Endothelial cell (in vitro differentiated cells): ENCODE results near the gene FOS. TPM values are rescaled to one million over a fixed set of nuclear protein-coding genes. Genes with fewer than 3 reads are reported as not detected.

ENCODE experiments used
- DNase-seq: peaks from one replicate; pipeline ENCODE4 v3.0.0; 2021; ENCODE audit warnings: low spot score
- H3K27ac Mint-ChIP-seq: one replicate; pipeline ENCODE4 v1.8.0; 2021; ENCODE audit warnings: mixed read lengths, inconsistent platforms; ENCODE audit not compliant: unreplicated experiment
- H3K27me3 Mint-ChIP-seq: one replicate; pipeline ENCODE4 v1.8.0; 2021; ENCODE audit warnings: mild to moderate bottlenecking, moderate library complexity, mixed read lengths, inconsistent platforms; ENCODE audit not compliant: unreplicated experiment
- H3K36me3 Mint-ChIP-seq: one replicate; pipeline ENCODE4 v1.8.0; 2021; ENCODE audit warnings: mild to moderate bottlenecking, low read depth, mixed read lengths, inconsistent platforms; ENCODE audit not compliant: unreplicated experiment
- H3K4me1 Mint-ChIP-seq: one replicate; pipeline ENCODE4 v1.8.0; 2021; ENCODE audit warnings: mild to moderate bottlenecking, mixed read lengths, inconsistent platforms; ENCODE audit not compliant: unreplicated experiment
- H3K4me3 Mint-ChIP-seq: one replicate; pipeline ENCODE4 v1.8.0; 2021; ENCODE audit warnings: mild to moderate bottlenecking, mixed read lengths, inconsistent platforms; ENCODE audit not compliant: unreplicated experiment
- H3K9me3 Mint-ChIP-seq: one replicate; pipeline ENCODE4 v1.8.0; 2021; ENCODE audit warnings: mixed read lengths, inconsistent platforms; ENCODE audit not compliant: unreplicated experiment
- total RNA-seq: library from RNA; stranded (reverse); fragmentation: NEBNext Ultra II Directional; extraction: Animal tissue kit (Norgen Biotek cat#: 25700); gene quantifications from one replicate; pipeline ENCODE4 v1.2.1, GENCODE V29; 2021; ENCODE audit not compliant: unreplicated experiment
- TF ChIP-seq, protein P1 (sequence below): fragments of 200-600 bp; sonication (generic); IDR thresholded peaks from one replicate; pipeline ENCODE4 v1.5.0; 2021; ENCODE audit warnings: antibody characterized with exemption; ENCODE audit not compliant: unreplicated experiment

Gene FOS
- total RNA-seq, 1 donor from 2014 or later: 41.5 TPM

DNA sequence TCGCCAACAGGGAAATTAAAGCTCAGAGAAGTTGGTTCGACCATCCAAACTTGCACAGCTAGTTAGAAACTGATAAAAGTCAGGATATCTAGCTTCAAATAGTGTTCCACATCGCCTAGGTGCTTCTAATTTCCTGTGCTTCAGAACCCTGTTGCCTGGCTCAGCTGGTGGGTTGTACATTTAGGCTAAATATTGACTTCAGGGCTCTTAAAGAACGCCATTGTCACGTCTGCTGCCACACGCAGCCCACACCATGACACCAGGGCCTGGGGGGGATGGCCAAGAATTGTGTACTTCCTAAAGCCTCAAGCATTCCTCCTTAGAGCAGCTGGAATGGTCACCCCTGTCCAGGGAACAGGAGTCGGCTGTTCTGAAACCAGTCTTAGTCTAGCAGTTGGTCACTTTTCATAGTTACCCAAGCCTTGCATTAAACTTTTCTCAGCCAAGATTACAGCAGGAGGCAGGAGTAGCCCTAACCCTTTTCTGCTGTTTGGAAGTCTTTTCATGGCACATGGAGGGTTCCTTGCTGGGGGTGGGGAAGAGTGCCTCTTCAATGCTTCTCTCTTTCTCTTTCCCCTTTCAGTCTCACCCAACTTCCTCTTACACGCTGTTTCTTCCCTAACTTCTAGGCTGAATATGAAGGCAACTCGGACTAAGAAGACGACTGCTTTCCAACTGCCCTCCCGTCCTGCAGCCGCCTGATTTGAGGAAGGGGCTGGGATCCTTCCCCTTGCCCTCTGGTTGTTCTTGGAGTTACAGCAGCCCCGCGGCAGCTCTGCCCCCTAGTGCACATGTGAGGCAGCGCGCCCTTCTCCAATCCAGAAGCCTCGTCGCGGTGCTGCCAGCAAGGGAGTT is 17.1 kb downstream of the FOS start:
- peak overlapping the region; percentile 56 for H3K4me3 Mint-ChIP-seq
- H3K9me3 Mint-ChIP-seq: no peaks in the 10 kb centered on the region
- DNase-seq: peak; percentile 88
- TF ChIP-seq, protein P1, sequence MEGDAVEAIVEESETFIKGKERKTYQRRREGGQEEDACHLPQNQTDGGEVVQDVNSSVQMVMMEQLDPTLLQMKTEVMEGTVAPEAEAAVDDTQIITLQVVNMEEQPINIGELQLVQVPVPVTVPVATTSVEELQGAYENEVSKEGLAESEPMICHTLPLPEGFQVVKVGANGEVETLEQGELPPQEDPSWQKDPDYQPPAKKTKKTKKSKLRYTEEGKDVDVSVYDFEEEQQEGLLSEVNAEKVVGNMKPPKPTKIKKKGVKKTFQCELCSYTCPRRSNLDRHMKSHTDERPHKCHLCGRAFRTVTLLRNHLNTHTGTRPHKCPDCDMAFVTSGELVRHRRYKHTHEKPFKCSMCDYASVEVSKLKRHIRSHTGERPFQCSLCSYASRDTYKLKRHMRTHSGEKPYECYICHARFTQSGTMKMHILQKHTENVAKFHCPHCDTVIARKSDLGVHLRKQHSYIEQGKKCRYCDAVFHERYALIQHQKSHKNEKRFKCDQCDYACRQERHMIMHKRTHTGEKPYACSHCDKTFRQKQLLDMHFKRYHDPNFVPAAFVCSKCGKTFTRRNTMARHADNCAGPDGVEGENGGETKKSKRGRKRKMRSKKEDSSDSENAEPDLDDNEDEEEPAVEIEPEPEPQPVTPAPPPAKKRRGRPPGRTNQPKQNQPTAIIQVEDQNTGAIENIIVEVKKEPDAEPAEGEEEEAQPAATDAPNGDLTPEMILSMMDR: peak; percentile 83
- peaks cover 9% of the 10 kb centered on the region for H3K27me3 Mint-ChIP-seq
- H3K36me3 Mint-ChIP-seq: no peaks in the 10 kb centered on the region
- peak overlapping the region; percentile 82 for H3K27ac Mint-ChIP-seq
- peaks cover 17% of the 10 kb centered on the region for H3K4me1 Mint-ChIP-seq

DNA sequence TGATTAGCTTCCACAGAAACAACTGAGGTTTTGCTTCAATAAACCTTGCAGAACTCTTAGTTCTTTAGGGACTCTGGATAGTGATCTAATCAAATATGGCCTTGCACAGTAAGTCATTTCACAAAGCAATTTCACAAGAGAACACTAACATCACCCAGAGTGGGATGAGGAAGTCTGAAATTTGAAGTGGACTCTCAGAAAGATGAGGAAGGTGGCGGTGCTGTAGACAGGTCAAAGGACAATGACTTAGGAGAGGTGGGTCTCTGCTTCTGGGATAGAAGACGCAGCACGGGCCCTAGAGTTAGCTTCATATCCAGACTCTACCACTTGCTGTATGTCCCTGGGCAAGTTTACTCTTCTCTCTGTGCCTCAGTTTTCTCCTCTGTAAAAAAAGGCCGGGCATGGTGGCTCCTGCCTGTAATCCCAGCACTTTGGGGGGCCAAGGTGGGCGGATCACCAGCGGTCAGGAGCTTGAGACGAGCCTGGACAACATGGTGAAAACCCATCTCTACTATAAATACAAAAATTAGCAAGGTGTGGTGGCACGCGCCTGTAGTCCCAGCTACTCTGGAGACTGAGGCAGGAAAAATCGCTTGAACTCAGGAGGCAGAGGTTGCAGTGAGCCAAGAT is 18.9 kb downstream of the FOS start:
- peaks cover 31% of the 10 kb centered on the region for H3K4me1 Mint-ChIP-seq
- peaks cover 12% of the 10 kb centered on the region for H3K27me3 Mint-ChIP-seq
- no peak for DNase-seq
- no peak overlapping the region for H3K4me3 Mint-ChIP-seq
- no peaks in the 10 kb centered on the region for H3K9me3 Mint-ChIP-seq
- H3K27ac Mint-ChIP-seq: no peak overlapping the region
- TF ChIP-seq, protein P1: no peak
- H3K36me3 Mint-ChIP-seq: no peaks in the 10 kb centered on the region

DNA sequence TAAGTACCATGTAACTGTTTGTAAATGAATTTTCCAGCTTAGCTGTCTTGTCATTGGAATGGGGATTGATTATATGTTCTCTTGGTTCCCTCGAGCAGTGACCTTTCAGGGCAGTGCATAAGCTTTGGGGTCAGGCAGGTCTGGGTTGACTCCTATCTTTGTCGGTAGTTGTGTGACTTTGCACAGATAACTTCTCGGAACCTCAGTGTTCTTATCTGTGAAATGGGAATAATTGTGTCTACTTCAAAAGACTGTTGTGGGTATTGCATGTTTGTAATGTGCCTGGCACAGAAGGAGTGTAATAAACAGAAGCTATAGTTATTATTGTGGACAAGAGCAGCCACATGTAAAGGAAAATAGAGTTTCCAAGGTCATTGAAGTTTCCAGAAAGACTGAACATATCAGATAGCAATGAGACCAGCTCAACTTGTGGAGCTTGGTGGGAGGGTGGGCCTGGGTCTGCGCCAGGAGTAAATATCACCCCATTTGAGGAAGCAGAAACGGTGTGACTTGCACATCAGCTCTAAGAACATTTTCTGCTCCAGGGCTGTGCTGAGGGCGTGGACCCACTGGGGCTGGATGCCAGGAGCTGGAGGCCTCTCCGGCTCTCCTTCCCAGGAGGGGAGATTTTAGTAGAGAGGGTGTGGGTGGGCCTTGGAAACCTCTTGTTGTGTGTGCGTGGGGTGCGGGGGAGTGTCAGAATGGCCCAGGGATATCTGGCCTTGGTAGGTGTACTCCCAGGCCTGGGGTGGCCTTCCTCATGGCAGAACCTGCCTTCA is 19.7 kb downstream of the FOS start:
- peaks cover 33% of the 10 kb centered on the region for H3K4me1 Mint-ChIP-seq

DNA sequence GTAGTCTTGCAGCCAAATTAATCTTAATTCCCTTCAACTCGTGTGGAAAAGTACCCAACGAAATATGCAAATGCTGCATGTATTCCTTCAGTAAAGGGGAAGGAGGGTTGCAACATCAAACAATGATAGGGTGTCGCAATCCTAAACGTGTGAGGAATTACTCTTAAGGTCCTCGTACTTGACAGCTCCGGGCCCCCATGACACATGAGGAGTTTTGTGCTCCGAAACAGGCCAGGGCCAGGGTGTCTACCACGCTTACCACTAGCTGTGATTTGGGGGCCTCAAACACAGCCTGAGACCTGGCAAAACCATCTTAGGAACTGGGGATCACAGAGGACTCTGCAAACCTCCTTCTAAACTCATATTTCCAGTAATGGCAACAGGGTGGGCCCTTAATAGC is 20.4 kb downstream of the FOS start:
- Mint-ChIP-seq H3K36me3 (no peaks in the 10 kb centered on the region), H3K4me1 (peaks cover 35% of the 10 kb centered on the region), H3K4me3 (no peak overlapping the region), H3K9me3 (no peaks in the 10 kb centered on the region), H3K27ac (no peak overlapping the region), H3K27me3 (peaks cover 7% of the 10 kb centered on the region)
- TF ChIP-seq, protein P1: no peak
- DNase-seq: no peak

More for the DNA sequence above, 19.7 kb downstream of the FOS start:
- DNase-seq: no peak
- Mint-ChIP-seq H3K27ac (peak overlapping the region; percentile 57), H3K4me3 (no peak overlapping the region), H3K9me3 (no peaks in the 10 kb centered on the region), H3K36me3 (no peaks in the 10 kb centered on the region), H3K27me3 (peaks cover 7% of the 10 kb centered on the region)
- TF ChIP-seq, protein P1: no peak
